GM12878 (cell line): ENCODE data around the gene GNGT1. TPM values are rescaled to one million over a fixed set of nuclear protein-coding genes. Genes with fewer than 3 reads are reported as not detected.

Source experiments
- ATAC-seq: fragments of 200-7000 bp; cut with Tn5 transposase; 3 replicates; pipeline ENCODE4 v1.9.1; 2020; ENCODE audit warnings: mild to moderate bottlenecking, moderate library complexity
- BruUV-seq: library from RNA; stranded (reverse); fragments of 400-500 nt; replicated peaks from 2 replicates; lab custom pipeline; 2021; lab: Mats Ljungman, UMichigan
- CTCF ChIA-PET: fragments of 300-600 bp; sonication (Branson Sonifier 250); formaldehyde crosslinking; extraction: SDS; loops from one replicate; lab custom pipeline; 2021; ENCODE audit warnings: inconsistent platforms; lab: Yijun Ruan, JAX
- POLR2A ChIA-PET: fragments of 350-600 bp; formaldehyde crosslinking; extraction: SDS; loops from one replicate; lab custom pipeline; 2021; ENCODE audit warnings: inconsistent platforms; lab: Charles Lee
- RAD21 ChIA-PET: fragments of 300-600 bp; sonication (Branson Sonifier 250); formaldehyde crosslinking; loops from one replicate; lab custom pipeline; 2023; ENCODE audit warnings: antibody characterized with exemption; ENCODE audit not compliant: unreplicated experiment; lab: Charles Lee
- SMC1A ChIA-PET: fragments of 300-600 bp; sonication (Branson Sonifier 250); formaldehyde crosslinking; loops from one replicate; lab custom pipeline; 2023; ENCODE audit not compliant: unreplicated experiment, uncharacterized antibody; lab: Charles Lee
- DNase-seq: peaks from one replicate; pipeline ENCODE4 v3.0.0-alpha.2; 2011; ENCODE audit warnings: low read depth, low spot score
- FAIRE-seq: peaks from 3 replicates; lab custom pipeline; 2011; peaks lifted over from hg19 to GRCh38; lab: Jason Lieb, UNC
- H2AFZ ChIP-seq: 2 replicates; pipeline ENCODE4 v1.6.0; 2011; ENCODE audit warnings: low read depth, low read length, control low read depth; ENCODE audit not compliant: control insufficient read depth
- H3K27ac ChIP-seq: 2 replicates; pipeline ENCODE4 v1.5.1; 2011; ENCODE audit warnings: control low read depth; ENCODE audit not compliant: control insufficient read depth, insufficient read depth
- H3K27me3 ChIP-seq, 2 experiments: replicated peaks in 1 of 2; 2 replicates each; pipeline versions ENCODE4 v1.6.0 to v1.6.1; 2011; ENCODE audit warnings: low read length in 1 of 2; ENCODE audit not compliant: control insufficient read depth in 2 of 2, insufficient read depth in 2 of 2
- H3K36me3 ChIP-seq, 2 experiments: 2 replicates each; pipeline ENCODE4 v1.5.1; 2011; ENCODE audit warnings: low read length in 1 of 2; ENCODE audit not compliant: control insufficient read depth in 2 of 2, insufficient read depth in 2 of 2
- H3K4me1 ChIP-seq: 2 replicates; pipeline ENCODE4 v1.6.1; 2011; ENCODE audit warnings: mild to moderate bottlenecking, low read length, moderate library complexity, mixed read lengths; ENCODE audit not compliant: control insufficient read depth, insufficient read depth
- H3K4me2 ChIP-seq: 2 replicates; pipeline ENCODE4 v1.6.0; 2011; ENCODE audit warnings: control low read depth; ENCODE audit not compliant: control insufficient read depth, insufficient read depth
- H3K4me3 ChIP-seq: fragments of 200-600 bp; sonication (generic); 2 replicates; pipeline ENCODE4 v1.5.1; 2016
- H3K79me2 ChIP-seq: 2 replicates; pipeline ENCODE4 v1.6.0; 2011; ENCODE audit warnings: low read length; ENCODE audit not compliant: control insufficient read depth, insufficient read depth
- H3K9ac ChIP-seq: 2 replicates; pipeline ENCODE4 v1.8.0; 2011; ENCODE audit warnings: low read length, control low read depth, mixed read lengths; ENCODE audit not compliant: control insufficient read depth, insufficient read depth
- H3K9me3 ChIP-seq: replicated peaks from 3 replicates; pipeline ENCODE4 v1.5.1; 2011; ENCODE audit warnings: mild to moderate bottlenecking, low read length; ENCODE audit not compliant: control insufficient read depth, insufficient read depth
- H4K20me1 ChIP-seq: 2 replicates; pipeline ENCODE4 v1.6.0; 2011; ENCODE audit not compliant: control insufficient read depth, insufficient read depth
- ATF3 ChIP-seq: IDR thresholded peaks from 2 replicates; pipeline ENCODE4 v1.6.1; 2011; ENCODE audit warnings: low read depth, mild to moderate bottlenecking, low read length, moderate library complexity, borderline replicate concordance; ENCODE audit errors: extremely low read depth
- CBX5 ChIP-seq: sonication (generic); IDR thresholded peaks from 2 replicates; pipeline ENCODE4 v1.6.1; 2016; ENCODE audit warnings: low read depth, moderate library complexity, mild to moderate bottlenecking, inconsistent platforms
- FOXM1 ChIP-seq: IDR thresholded peaks from 2 replicates; pipeline ENCODE4 v1.6.1; 2012; ENCODE audit warnings: low read depth, mild to moderate bottlenecking, inconsistent platforms, low read length, moderate library complexity
- KAT2A ChIP-seq: conservative IDR thresholded peaks from 2 replicates; pipeline ENCODE4 v1.6.1; 2011; ENCODE audit warnings: low read depth, low read length; ENCODE audit not compliant: control insufficient read depth
- KDM1A ChIP-seq: fragments of 200-600 bp; sonication (generic); IDR thresholded peaks from 2 replicates; pipeline ENCODE4 v1.6.1; 2016; ENCODE audit warnings: borderline replicate concordance
- MLLT1 ChIP-seq: fragments of 450-650 bp; IDR thresholded peaks from 2 replicates; pipeline ENCODE4 v1.6.1; 2016; ENCODE audit warnings: mild to moderate bottlenecking
- MTA2 ChIP-seq: fragments of 450-650 bp; IDR thresholded peaks from 2 replicates; pipeline ENCODE4 v1.6.1; 2016; ENCODE audit warnings: low read depth, mild to moderate bottlenecking, moderate library complexity
- NR2C2 ChIP-seq: IDR thresholded peaks from 2 replicates; pipeline ENCODE4 v1.6.1; 2011; ENCODE audit warnings: borderline replicate concordance, low read depth; ENCODE audit not compliant: control insufficient read depth, insufficient read length
- RAD21 ChIP-seq: IDR thresholded peaks from 2 replicates; pipeline ENCODE4 v1.6.1; 2011; ENCODE audit warnings: mild to moderate bottlenecking, low read depth, low read length, moderate library complexity; ENCODE audit not compliant: insufficient read depth
- SMAD1 ChIP-seq: fragments of 450-650 bp; IDR thresholded peaks from 2 replicates; pipeline ENCODE4 v1.6.1; 2018; ENCODE audit warnings: mild to moderate bottlenecking, low read depth; ENCODE audit not compliant: partially characterized antibody
- TCF12 ChIP-seq: IDR thresholded peaks from 2 replicates; pipeline ENCODE4 v1.6.1; 2011; ENCODE audit warnings: low read depth, mild to moderate bottlenecking, low read length
- WRNIP1 ChIP-seq: IDR thresholded peaks from 2 replicates; pipeline ENCODE4 v1.6.1; 2011; ENCODE audit warnings: low read depth, low read length, improper control_type of control experiment, borderline replicate concordance
- ZBTB11 ChIP-seq: fragments of 450-650 bp; formaldehyde crosslinking; IDR thresholded peaks from 2 replicates; pipeline ENCODE4 v1.5.0; 2022; ENCODE audit warnings: mild to moderate bottlenecking, missing genetic modification characterization
- ZNF207 ChIP-seq: fragments of 450-650 bp; IDR thresholded peaks from 2 replicates; pipeline ENCODE4 v1.6.1; 2014; ENCODE audit warnings: antibody characterized with exemption, mild to moderate bottlenecking, borderline replicate concordance
- ZNF274 ChIP-seq: IDR thresholded peaks from one replicate; pipeline ENCODE4 v1.8.0; 2011; ENCODE audit not compliant: insufficient read length, insufficient read depth
- WGBS: methylation state at CpG from one replicate; pipeline ENCODE4 v1.1.6; 2016; ENCODE audit warnings: low lambda C conversion rate; ENCODE audit not compliant: insufficient replicate concordance, insufficient coverage; ENCODE audit errors: missing lambda C conversion rate; 5-methylcytosine and 5-hydroxymethylcytosine counted together
- in situ Hi-C: fragments of 300-500 bp; cut with MboI; formaldehyde crosslinking; loops from 9 replicates; pipeline ENCODE4 v1.14.3; 2018; ENCODE audit warnings: mixed read lengths
- intact Hi-C: fragments of 100-400 bp; cut with micrococcal nuclease; formaldehyde crosslinking; loops from one replicate; pipeline ENCODE4 v1.14.2; 2022; ENCODE audit not compliant: unreplicated experiment
- polyA plus RNA-seq, 11 experiments: library from polyadenylated mRNA; depleted of rRNA in 4 of 11; unstranded in 6 of 11; stranded (reverse) in 5 of 11; fragments of >200 nt; fragmentation: Nextera tagmentation in 4 of 11; fragmentation: Illumina TruSeq in 1 of 11; extraction: Ambion mirVana in 4 of 11; extraction: Trizol in 1 of 11; gene quantifications; 1 replicate in 1 of 11; 2 replicates in 10 of 11; pipeline versions ENCODE4 v1.2.1 to v1.2.3, GENCODE V29; 2011 to 2016; ENCODE audit warnings: inconsistent platforms in 2 of 11, missing spikeins in 2 of 11, low read depth in 1 of 11
- total RNA-seq, 4 experiments: library from RNA; depleted of rRNA in 3 of 4; stranded (reverse); fragments of >200 nt in 3 of 4; fragmentation: Illumina TruSeq in 1 of 4; extraction: Trizol in 1 of 4; gene quantifications; 2 replicates each; pipeline versions ENCODE4 v1.2.1 to v1.2.3, GENCODE V29; 2013 to 2021

GNGT1 gene
- total and polyA plus RNA-seq, 10 of the 15 experiments (the other 5 are each of a cell fraction or from before 2014, with no cell fraction given), result not detected

- Histone ChIP-seq H4K20me1 (no peaks in the 10 kb centered on the region), H3K36me3 (no peaks in the 10 kb centered on the region), H3K9me3 (no peaks in the 10 kb centered on the region; the same call in 2 of the 3 replicates), H3K79me2 (no peaks in the 10 kb centered on the region), H3K4me1 (no peaks in the 10 kb centered on the region), H3K9ac (no peak overlapping the region)
- ATAC-seq (no peak), FAIRE-seq (no peak)
- ChIA-PET SMC1A (no interaction called here), CTCF (no interaction called here), RAD21 (no interaction called here), POLR2A (no interaction called here)
- in situ Hi-C loops, result no loop called here
- intact Hi-C loops, result no loop called here
- 29% methylated on average over 4 of the region's 4 CpGs for WGBS
- BruUV-seq, result no TSS peak
- TF ChIP-seq ZNF207 (no peak), MLLT1 (no peak), ATF3 (no peak), MTA2 (no peak), TCF12 (no peak), SMAD1 (no peak), WRNIP1 (no peak), ZNF274 (no peak), KDM1A (no peak), ZBTB11 (no peak), NR2C2 (no peak), KAT2A (no peak), FOXM1 (no peak), RAD21 (no peak), CBX5 (no peak)
- TF ChIP-seq, all 136 proteins: peak for 0
- Histone ChIP-seq H3K27me3 (no peaks in the 10 kb centered on the region), H2AFZ (no peak overlapping the region), H3K4me2 (no peak overlapping the region), H3K27ac (no peak overlapping the region), H3K4me3 (no peak overlapping the region)
- DNase-seq, result no peak
Observed at GRCh38 chr7:93943816-93944540, 37.6 kb downstream of the GNGT1 start.
